ENCODE measurements around the gene STMN1.
A peak's percentile ranks its signal among the peaks of the same experiment; 100 is the strongest.

STMN1 gene

DNA sequence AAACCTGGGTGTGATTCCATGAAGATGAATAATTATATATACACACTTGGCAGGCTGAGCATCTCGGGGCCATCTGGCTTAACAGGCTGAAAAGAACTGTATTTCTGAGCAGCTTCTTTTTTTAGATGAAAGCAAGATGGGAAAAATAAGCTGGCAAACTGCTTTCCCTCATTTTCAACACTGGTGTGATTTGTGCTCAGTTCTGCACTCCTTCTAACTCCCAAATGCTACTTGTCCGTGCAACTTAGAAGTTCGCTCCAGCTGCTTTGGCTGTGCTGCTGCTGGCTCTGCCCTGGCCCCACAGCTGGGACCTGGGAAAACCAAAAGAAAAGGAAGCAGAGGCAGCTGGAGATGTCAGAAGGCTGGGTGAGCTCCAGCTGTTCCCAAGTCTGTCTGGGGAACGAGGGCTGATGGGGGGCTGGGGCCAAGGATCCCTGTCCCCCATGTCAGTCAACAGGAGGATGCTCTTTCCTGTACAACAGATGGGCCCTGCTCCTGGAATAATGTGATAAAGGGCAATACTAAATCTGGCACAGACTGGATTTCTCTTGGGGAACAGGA is 46.7 kb upstream of the STMN1 start:
- no peak overlapping the region for H2BK120ac ChIP-seq (ENCODE audit: low read depth, low read length)
- 62% methylated on average over 4 of the region's 4 CpGs for WGBS

DNA sequence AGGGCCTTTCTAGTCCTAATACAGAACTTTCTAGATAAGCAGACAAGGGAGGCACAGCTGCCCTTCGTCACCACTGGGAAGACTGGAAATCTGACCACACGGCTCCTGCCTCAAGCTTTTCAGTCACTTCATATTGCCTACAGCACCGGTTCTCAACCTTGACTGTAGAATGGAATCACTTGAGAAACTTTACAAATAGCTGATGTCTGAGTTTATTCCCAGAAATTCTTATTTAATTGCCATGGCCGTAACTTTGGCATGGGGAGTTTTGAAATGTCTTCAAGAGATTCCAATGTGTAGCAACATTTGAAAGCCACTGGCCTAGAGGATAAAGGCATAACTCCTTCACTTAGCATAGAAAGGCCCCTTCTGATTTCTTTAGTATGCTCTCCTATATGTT is 42.4 kb upstream of the STMN1 start:
- H3K23ac ChIP-seq (ENCODE audit: low read length in 2 of 2): no peak overlapping the region
- no peak overlapping the region for H2BK12ac ChIP-seq (ENCODE audit: low read length in 2 of 2)
- H3K4ac ChIP-seq (ENCODE audit: low read depth in 1 of 2, low read length in 2 of 2): no peak overlapping the region
- DNase-seq: no peak
- peaks cover 2% of the 10 kb centered on the region for H3K4me1 ChIP-seq (ENCODE audit: control insufficient read depth, insufficient read depth, low read depth, low read length)
- no peaks in the 10 kb centered on the region for H3K79me1 ChIP-seq (replicated peaks; ENCODE audit: low read length, poor library complexity, severe bottlenecking)
- H3K14ac ChIP-seq (ENCODE audit: low read length in 2 of 2): no peak overlapping the region
- WGBS: 92% methylated on average over 2 of the region's 4 CpGs
- H4K91ac ChIP-seq (ENCODE audit: low read length): no peak overlapping the region
- no peak overlapping the region for H2AK5ac ChIP-seq (ENCODE audit: low read length, severe bottlenecking)
- no peak overlapping the region for H3K18ac ChIP-seq (ENCODE audit: low read depth in 1 of 2, low read length in 2 of 2)
- no peak overlapping the region for H2BK5ac ChIP-seq (ENCODE audit: low read depth, low read length, poor library complexity, severe bottlenecking)
- no peak overlapping the region for H2BK15ac ChIP-seq (ENCODE audit: low read depth, poor library complexity, severe bottlenecking)
- H3K27me3 ChIP-seq (ENCODE audit: control insufficient read depth in 1 of 2, insufficient read depth in 1 of 2, low read length in 2 of 2): no peaks in the 10 kb centered on the region
- peaks cover 3% of the 10 kb centered on the region for H3K9me3 ChIP-seq (ENCODE audit: control insufficient read depth, low read length)
- H2AFZ ChIP-seq (ENCODE audit: low read depth, low read length): no peak overlapping the region
- H3K36me3 ChIP-seq (ENCODE audit: control insufficient read depth in 1 of 2, insufficient read depth in 2 of 2, low read depth in 1 of 2, low read length in 2 of 2): no peaks in the 10 kb centered on the region
- no peak overlapping the region for H3K4me3 ChIP-seq (ENCODE audit: insufficient read depth in 1 of 2, low read depth in 1 of 2, low read length in 2 of 2)
- H3K9ac ChIP-seq (ENCODE audit: low read length): no peak overlapping the region
- H4K8ac ChIP-seq (ENCODE audit: low read length): no peak overlapping the region
- no peak overlapping the region for H2BK120ac ChIP-seq (ENCODE audit: low read depth, low read length)
- no peak overlapping the region for H3K4me2 ChIP-seq (ENCODE audit: low read length, poor library complexity, severe bottlenecking)
- no peak overlapping the region for H3K27ac ChIP-seq (ENCODE audit: low read length, poor library complexity, severe bottlenecking)

More for the DNA sequence above, 46.7 kb upstream of the STMN1 start:
- Histone ChIP-seq H3K23ac (ENCODE audit: low read length in 2 of 2) (no peak overlapping the region), H3K4ac (ENCODE audit: low read depth in 1 of 2, low read length in 2 of 2) (peak overlapping the region in 1 of 2 experiments; percentile 35), H3K4me3 (ENCODE audit: insufficient read depth in 1 of 2, low read depth in 1 of 2, low read length in 2 of 2) (peak overlapping the region in 1 of 2 experiments; percentile 42), H3K9me3 (ENCODE audit: control insufficient read depth, low read length) (peaks cover 3% of the 10 kb centered on the region), H3K9ac (ENCODE audit: low read length) (peak overlapping the region; percentile 9), H3K4me2 (ENCODE audit: low read length, poor library complexity, severe bottlenecking) (no peak overlapping the region), H3K27me3 (ENCODE audit: control insufficient read depth in 1 of 2, insufficient read depth in 1 of 2, low read length in 2 of 2) (peaks cover 0 to 6% of the 10 kb centered on the region in 2 experiments), H3K4me1 (ENCODE audit: control insufficient read depth, insufficient read depth, low read depth, low read length) (peaks cover 3% of the 10 kb centered on the region), H3K14ac (ENCODE audit: low read length in 2 of 2) (no peak overlapping the region), H2AFZ (ENCODE audit: low read depth, low read length) (no peak overlapping the region), H4K8ac (ENCODE audit: low read length) (no peak overlapping the region), H3K36me3 (ENCODE audit: control insufficient read depth in 1 of 2, insufficient read depth in 2 of 2, low read depth in 1 of 2, low read length in 2 of 2) (peaks cover 3 to 4% of the 10 kb centered on the region in 2 experiments), H3K79me1 (replicated peaks; ENCODE audit: low read length, poor library complexity, severe bottlenecking) (no peaks in the 10 kb centered on the region), H4K91ac (ENCODE audit: low read length) (no peak overlapping the region), H2BK5ac (ENCODE audit: low read depth, low read length, poor library complexity, severe bottlenecking) (no peak overlapping the region), H2BK15ac (ENCODE audit: low read depth, poor library complexity, severe bottlenecking) (no peak overlapping the region), H3K27ac (ENCODE audit: low read length, poor library complexity, severe bottlenecking) (no peak overlapping the region), H3K18ac (ENCODE audit: low read depth in 1 of 2, low read length in 2 of 2) (peak overlapping the region; percentile 5 to 12), H2BK12ac (ENCODE audit: low read length in 2 of 2) (no peak overlapping the region), H2AK5ac (ENCODE audit: low read length, severe bottlenecking) (no peak overlapping the region)
- DNase-seq: peak; percentile 17

- H3K79me1 ChIP-seq (replicated peaks; ENCODE audit: low read length, poor library complexity, severe bottlenecking): no peaks in the 10 kb centered on the region
- no peak overlapping the region for H3K27ac ChIP-seq (ENCODE audit: low read length, poor library complexity, severe bottlenecking)
- WGBS: no CpG with 5 or more reads among the region's 2 CpGs
- no peak overlapping the region for H3K14ac ChIP-seq (ENCODE audit: low read length in 2 of 2)
- no peaks in the 10 kb centered on the region for H3K27me3 ChIP-seq (ENCODE audit: control insufficient read depth in 1 of 2, insufficient read depth in 1 of 2, low read length in 2 of 2)
- no peak for DNase-seq
- H3K18ac ChIP-seq (ENCODE audit: low read depth in 1 of 2, low read length in 2 of 2): no peak overlapping the region
- no peak overlapping the region for H2BK12ac ChIP-seq (ENCODE audit: low read length in 2 of 2)
- H2BK15ac ChIP-seq (ENCODE audit: low read depth, poor library complexity, severe bottlenecking): no peak overlapping the region
- H4K8ac ChIP-seq (ENCODE audit: low read length): no peak overlapping the region
- H3K4me1 ChIP-seq (ENCODE audit: control insufficient read depth, insufficient read depth, low read depth, low read length): no peaks in the 10 kb centered on the region
- no peak overlapping the region for H4K91ac ChIP-seq (ENCODE audit: low read length)
- no peak overlapping the region for H3K4me2 ChIP-seq (ENCODE audit: low read length, poor library complexity, severe bottlenecking)
- no peak overlapping the region for H2BK5ac ChIP-seq (ENCODE audit: low read depth, low read length, poor library complexity, severe bottlenecking)
- H2AFZ ChIP-seq (ENCODE audit: low read depth, low read length): no peak overlapping the region
- no peak overlapping the region for H3K23ac ChIP-seq (ENCODE audit: low read length in 2 of 2)
- H3K4ac ChIP-seq (ENCODE audit: low read depth in 1 of 2, low read length in 2 of 2): no peak overlapping the region
- H3K9me3 ChIP-seq (ENCODE audit: control insufficient read depth, low read length): peaks cover 3% of the 10 kb centered on the region
- H3K9ac ChIP-seq (ENCODE audit: low read length): no peak overlapping the region
- no peak overlapping the region for H2BK120ac ChIP-seq (ENCODE audit: low read depth, low read length)
- H3K36me3 ChIP-seq (ENCODE audit: control insufficient read depth in 1 of 2, insufficient read depth in 2 of 2, low read depth in 1 of 2, low read length in 2 of 2): no peaks in the 10 kb centered on the region
- no peak overlapping the region for H2AK5ac ChIP-seq (ENCODE audit: low read length, severe bottlenecking)
- no peak overlapping the region for H3K4me3 ChIP-seq (ENCODE audit: insufficient read depth in 1 of 2, low read depth in 1 of 2, low read length in 2 of 2)
These were observed 40.8 kb upstream of the STMN1 start for GRCh38 chr1:25947027-25947426.

GRCh38 chr1:25945761-25946160 is 39.5 kb upstream of the STMN1 start:
- no peak overlapping the region for H3K4me3 ChIP-seq (ENCODE audit: insufficient read depth in 1 of 2, low read depth in 1 of 2, low read length in 2 of 2)
- H3K4me2 ChIP-seq (ENCODE audit: low read length, poor library complexity, severe bottlenecking): no peak overlapping the region
- no peak overlapping the region for H3K9ac ChIP-seq (ENCODE audit: low read length)
- no peaks in the 10 kb centered on the region for H3K4me1 ChIP-seq (ENCODE audit: control insufficient read depth, insufficient read depth, low read depth, low read length)
- H3K9me3 ChIP-seq (ENCODE audit: control insufficient read depth, low read length): peaks cover 3% of the 10 kb centered on the region
- no peak for DNase-seq
- H3K36me3 ChIP-seq (ENCODE audit: control insufficient read depth in 1 of 2, insufficient read depth in 2 of 2, low read depth in 1 of 2, low read length in 2 of 2): no peaks in the 10 kb centered on the region
- no peak overlapping the region for H3K27ac ChIP-seq (ENCODE audit: low read length, poor library complexity, severe bottlenecking)
- no peak overlapping the region for H2AK5ac ChIP-seq (ENCODE audit: low read length, severe bottlenecking)
- H3K4ac ChIP-seq (ENCODE audit: low read depth in 1 of 2, low read length in 2 of 2): no peak overlapping the region
- no peak overlapping the region for H3K23ac ChIP-seq (ENCODE audit: low read length in 2 of 2)
- H3K14ac ChIP-seq (ENCODE audit: low read length in 2 of 2): no peak overlapping the region
- 96% methylated on average over 3 of the region's 5 CpGs for WGBS
- H3K79me1 ChIP-seq (replicated peaks; ENCODE audit: low read length, poor library complexity, severe bottlenecking): no peaks in the 10 kb centered on the region
- no peak overlapping the region for H2BK120ac ChIP-seq (ENCODE audit: low read depth, low read length)
- no peak overlapping the region for H2AFZ ChIP-seq (ENCODE audit: low read depth, low read length)
- no peak overlapping the region for H2BK5ac ChIP-seq (ENCODE audit: low read depth, low read length, poor library complexity, severe bottlenecking)
- H2BK12ac ChIP-seq (ENCODE audit: low read length in 2 of 2): no peak overlapping the region
- no peak overlapping the region for H4K91ac ChIP-seq (ENCODE audit: low read length)
- H2BK15ac ChIP-seq (ENCODE audit: low read depth, poor library complexity, severe bottlenecking): no peak overlapping the region
- H4K8ac ChIP-seq (ENCODE audit: low read length): no peak overlapping the region
- H3K27me3 ChIP-seq (ENCODE audit: control insufficient read depth in 1 of 2, insufficient read depth in 1 of 2, low read length in 2 of 2): peaks cover 0 to under 1% of the 10 kb centered on the region in 2 experiments
- no peak overlapping the region for H3K18ac ChIP-seq (ENCODE audit: low read depth in 1 of 2, low read length in 2 of 2)

Data from mesenchymal stem cell (in vitro differentiated cells and primary cell).